GM12878 (cell line): ENCODE measurements around the gene SLC4A9. TPM values are rescaled to one million over a fixed set of nuclear protein-coding genes. Genes with fewer than 3 reads are reported as not detected.

Experiments
- ATAC-seq: fragments of 200-7000 bp; cut with Tn5 transposase; 3 replicates; pipeline ENCODE4 v1.9.1; 2020; ENCODE audit warnings: mild to moderate bottlenecking, moderate library complexity
- BruUV-seq: library from RNA; stranded (reverse); fragments of 400-500 nt; replicated peaks from 2 replicates; lab custom pipeline; 2021; lab: Mats Ljungman, UMichigan
- CTCF ChIA-PET: fragments of 300-600 bp; sonication (Branson Sonifier 250); formaldehyde crosslinking; extraction: SDS; loops from one replicate; lab custom pipeline; 2021; ENCODE audit warnings: inconsistent platforms; lab: Yijun Ruan, JAX
- POLR2A ChIA-PET: fragments of 350-600 bp; formaldehyde crosslinking; extraction: SDS; loops from one replicate; lab custom pipeline; 2021; ENCODE audit warnings: inconsistent platforms; lab: Charles Lee
- RAD21 ChIA-PET: fragments of 300-600 bp; sonication (Branson Sonifier 250); formaldehyde crosslinking; loops from one replicate; lab custom pipeline; 2023; ENCODE audit warnings: antibody characterized with exemption; ENCODE audit not compliant: unreplicated experiment; lab: Charles Lee
- SMC1A ChIA-PET: fragments of 300-600 bp; sonication (Branson Sonifier 250); formaldehyde crosslinking; loops from one replicate; lab custom pipeline; 2023; ENCODE audit not compliant: unreplicated experiment, uncharacterized antibody; lab: Charles Lee
- DNase-seq: peaks from one replicate; pipeline ENCODE4 v3.0.0-alpha.2; 2011; ENCODE audit warnings: low read depth, low spot score
- FAIRE-seq: peaks from 3 replicates; lab custom pipeline; 2011; peaks lifted over from hg19 to GRCh38; lab: Jason Lieb, UNC
- H2AFZ ChIP-seq: 2 replicates; pipeline ENCODE4 v1.6.0; 2011; ENCODE audit warnings: low read depth, low read length, control low read depth; ENCODE audit not compliant: control insufficient read depth
- H3K27ac ChIP-seq: 2 replicates; pipeline ENCODE4 v1.5.1; 2011; ENCODE audit warnings: control low read depth; ENCODE audit not compliant: control insufficient read depth, insufficient read depth
- H3K27me3 ChIP-seq, 2 experiments: replicated peaks in 1 of 2; 2 replicates each; pipeline versions ENCODE4 v1.6.0 to v1.6.1; 2011; ENCODE audit warnings: low read length in 1 of 2; ENCODE audit not compliant: control insufficient read depth in 2 of 2, insufficient read depth in 2 of 2
- H3K36me3 ChIP-seq, 2 experiments: 2 replicates each; pipeline ENCODE4 v1.5.1; 2011; ENCODE audit warnings: low read length in 1 of 2; ENCODE audit not compliant: control insufficient read depth in 2 of 2, insufficient read depth in 2 of 2
- H3K4me1 ChIP-seq: 2 replicates; pipeline ENCODE4 v1.6.1; 2011; ENCODE audit warnings: mild to moderate bottlenecking, low read length, moderate library complexity, mixed read lengths; ENCODE audit not compliant: control insufficient read depth, insufficient read depth
- H3K4me2 ChIP-seq: 2 replicates; pipeline ENCODE4 v1.6.0; 2011; ENCODE audit warnings: control low read depth; ENCODE audit not compliant: control insufficient read depth, insufficient read depth
- H3K4me3 ChIP-seq: fragments of 200-600 bp; sonication (generic); 2 replicates; pipeline ENCODE4 v1.5.1; 2016
- H3K79me2 ChIP-seq: 2 replicates; pipeline ENCODE4 v1.6.0; 2011; ENCODE audit warnings: low read length; ENCODE audit not compliant: control insufficient read depth, insufficient read depth
- H3K9ac ChIP-seq: 2 replicates; pipeline ENCODE4 v1.8.0; 2011; ENCODE audit warnings: low read length, control low read depth, mixed read lengths; ENCODE audit not compliant: control insufficient read depth, insufficient read depth
- H3K9me3 ChIP-seq: replicated peaks from 3 replicates; pipeline ENCODE4 v1.5.1; 2011; ENCODE audit warnings: mild to moderate bottlenecking, low read length; ENCODE audit not compliant: control insufficient read depth, insufficient read depth
- H4K20me1 ChIP-seq: 2 replicates; pipeline ENCODE4 v1.6.0; 2011; ENCODE audit not compliant: control insufficient read depth, insufficient read depth
- ASH2L ChIP-seq: fragments of 300-600, 200-600 bp; sonication (generic); IDR thresholded peaks from 2 replicates; pipeline ENCODE4 v1.6.1; 2017; ENCODE audit warnings: low read depth, mild to moderate bottlenecking, borderline replicate concordance
- BCL11A ChIP-seq: IDR thresholded peaks from 2 replicates; pipeline ENCODE4 v1.6.1; 2011; ENCODE audit warnings: low read depth, low read length
- E2F8 ChIP-seq: fragments of 450-650 bp; IDR thresholded peaks from 2 replicates; pipeline ENCODE4 v1.6.1; 2018; ENCODE audit warnings: mild to moderate bottlenecking, low read depth, moderate library complexity; ENCODE audit not compliant: partially characterized antibody
- FOXK2 ChIP-seq: fragments of 450-650 bp; IDR thresholded peaks from 2 replicates; pipeline ENCODE4 v1.6.1; 2017; ENCODE audit warnings: mild to moderate bottlenecking, moderate library complexity
- MEF2A ChIP-seq: IDR thresholded peaks from 2 replicates; pipeline ENCODE4 v1.6.1; 2011; ENCODE audit warnings: low read depth, mild to moderate bottlenecking, low read length, moderate library complexity; ENCODE audit not compliant: insufficient read depth
- NR2C1 ChIP-seq: fragments of 450-650 bp; IDR thresholded peaks from 2 replicates; pipeline ENCODE4 v1.6.1; 2017; ENCODE audit warnings: antibody characterized with exemption, mild to moderate bottlenecking, moderate library complexity
- POLR2AphosphoS2 ChIP-seq: IDR thresholded peaks from 2 replicates; pipeline ENCODE4 v1.6.1; 2011; ENCODE audit warnings: low read depth, mild to moderate bottlenecking, low read length, improper control_type of control experiment, moderate library complexity
- SMAD1 ChIP-seq: fragments of 450-650 bp; IDR thresholded peaks from 2 replicates; pipeline ENCODE4 v1.6.1; 2018; ENCODE audit warnings: mild to moderate bottlenecking, low read depth; ENCODE audit not compliant: partially characterized antibody
- SPI1 ChIP-seq: IDR thresholded peaks from 2 replicates; pipeline ENCODE4 v1.6.1; 2011; ENCODE audit warnings: low read depth, mild to moderate bottlenecking, low read length, moderate library complexity, borderline replicate concordance; ENCODE audit not compliant: insufficient read depth
- STAT1 ChIP-seq: fragments of 450-650 bp; conservative IDR thresholded peaks from 2 replicates; pipeline ENCODE4 v1.6.1; 2014; ENCODE audit warnings: antibody characterized with exemption, mild to moderate bottlenecking
- ZNF207 ChIP-seq: fragments of 450-650 bp; IDR thresholded peaks from 2 replicates; pipeline ENCODE4 v1.6.1; 2014; ENCODE audit warnings: antibody characterized with exemption, mild to moderate bottlenecking, borderline replicate concordance
- ZSCAN29 ChIP-seq: fragments of 450-650 bp; IDR thresholded peaks from 2 replicates; pipeline ENCODE4 v1.6.1; 2017; ENCODE audit warnings: mild to moderate bottlenecking, moderate library complexity
- WGBS: methylation state at CpG from one replicate; pipeline ENCODE4 v1.1.6; 2016; ENCODE audit warnings: low lambda C conversion rate; ENCODE audit not compliant: insufficient replicate concordance, insufficient coverage; ENCODE audit errors: missing lambda C conversion rate; 5-methylcytosine and 5-hydroxymethylcytosine counted together
- in situ Hi-C: fragments of 300-500 bp; cut with MboI; formaldehyde crosslinking; loops from 9 replicates; pipeline ENCODE4 v1.14.3; 2018; ENCODE audit warnings: mixed read lengths
- intact Hi-C: fragments of 100-400 bp; cut with micrococcal nuclease; formaldehyde crosslinking; loops from one replicate; pipeline ENCODE4 v1.14.2; 2022; ENCODE audit not compliant: unreplicated experiment
- polyA plus RNA-seq, 11 experiments: library from polyadenylated mRNA; depleted of rRNA in 4 of 11; unstranded in 6 of 11; stranded (reverse) in 5 of 11; fragments of >200 nt; fragmentation: Nextera tagmentation in 4 of 11; fragmentation: Illumina TruSeq in 1 of 11; extraction: Ambion mirVana in 4 of 11; extraction: Trizol in 1 of 11; gene quantifications; 1 replicate in 1 of 11; 2 replicates in 10 of 11; pipeline versions ENCODE4 v1.2.1 to v1.2.3, GENCODE V29; 2011 to 2016; ENCODE audit warnings: inconsistent platforms in 2 of 11, missing spikeins in 2 of 11, low read depth in 1 of 11
- total RNA-seq, 4 experiments: library from RNA; depleted of rRNA in 3 of 4; stranded (reverse); fragments of >200 nt in 3 of 4; fragmentation: Illumina TruSeq in 1 of 4; extraction: Trizol in 1 of 4; gene quantifications; 2 replicates each; pipeline versions ENCODE4 v1.2.1 to v1.2.3, GENCODE V29; 2013 to 2021

Gene SLC4A9
- total and polyA plus RNA-seq, 10 of the 15 experiments (the other 5 are each of a cell fraction or from before 2014, with no cell fraction given) = 0.03 to 0.05 (median 0.05) TPM; not detected in 7

DNA sequence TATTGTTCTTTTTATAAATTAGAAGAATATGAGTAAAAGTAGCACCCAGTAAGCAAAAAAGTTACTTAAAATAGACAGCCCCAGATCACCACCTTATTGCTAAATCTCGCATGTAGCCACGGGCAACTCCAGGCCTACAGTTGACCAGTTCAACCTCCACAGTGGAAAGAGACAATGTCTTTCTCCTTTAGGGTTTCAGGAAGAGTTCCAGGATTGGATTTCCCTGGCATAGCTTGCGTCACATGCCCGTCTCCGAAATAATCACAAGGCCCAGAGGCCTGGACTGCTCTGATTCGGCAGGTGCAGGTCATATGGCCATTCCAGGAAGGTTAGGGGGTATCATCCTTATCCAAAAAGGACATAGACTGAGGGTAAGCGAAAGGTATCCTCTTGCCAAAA is 47.2 kb upstream of the SLC4A9 start:
- in situ Hi-C loops (no loop called here), intact Hi-C loops (no loop called here)
- POLR2A ChIA-PET = no interaction called here
- Histone ChIP-seq H3K9ac (no peak overlapping the region), H3K27ac (no peak overlapping the region)
- 69% methylated on average over 7 of the region's 7 CpGs for WGBS
- TF ChIP-seq POLR2AphosphoS2 = no peak
- TF ChIP-seq, all 136 proteins: peak for 0
- Histone ChIP-seq H3K4me1 (no peaks in the 10 kb centered on the region), H3K4me3 (no peak overlapping the region), H4K20me1 (no peaks in the 10 kb centered on the region), H3K36me3 (no peaks in the 10 kb centered on the region), H3K9me3 (no peaks in the 10 kb centered on the region), H3K27me3 (no peaks in the 10 kb centered on the region), H3K4me2 (no peak overlapping the region), H3K79me2 (no peaks in the 10 kb centered on the region), H2AFZ (no peak overlapping the region)
- CTCF ChIA-PET = interaction anchor here (1.1 to 1.3 kb wide), 2 partner anchors 34 to 50 kb away, joined by 3 read pairs; no protein-coding TSS in a partner anchor
- RAD21 ChIA-PET = no interaction called here
- BruUV-seq = no TSS peak
- SMC1A ChIA-PET = no interaction called here
- ATAC-seq (no peak), FAIRE-seq (no peak), DNase-seq (no peak)

DNA sequence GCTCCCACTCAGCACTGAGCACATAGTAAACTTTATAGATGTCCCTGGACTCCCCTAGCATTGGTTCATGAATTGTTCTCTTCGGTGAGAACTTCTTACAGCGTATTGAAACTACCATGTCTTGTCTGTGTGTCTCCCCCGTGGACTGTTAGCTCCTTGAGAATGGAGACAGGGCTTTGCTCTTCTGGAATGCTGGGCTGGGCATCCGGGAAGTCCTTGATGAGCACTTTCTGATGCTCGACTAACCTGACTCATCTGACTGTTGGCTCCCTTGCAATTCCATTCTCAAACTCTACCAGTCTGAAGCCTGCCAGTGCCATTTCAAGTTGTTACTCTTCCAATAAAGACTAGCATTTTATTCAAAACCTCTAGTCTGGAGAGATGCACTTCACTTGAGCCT is 42.1 kb upstream of the SLC4A9 start:
- SMC1A ChIA-PET = interaction anchor here (1.0 kb wide), 2 partner anchors 11 to 91 kb away, joined by 3 to 4 read pairs; no protein-coding TSS in a partner anchor
- CTCF ChIA-PET = interaction anchor here (1.0 kb wide), 1 partner anchor 34 kb away, joined by 4 read pairs; no protein-coding TSS in a partner anchor
- 76% methylated on average over 5 of the region's 5 CpGs for WGBS
- RAD21 ChIA-PET = no interaction called here
- BruUV-seq = no TSS peak
- POLR2A ChIA-PET = interaction anchor here (0.5 to 0.8 kb wide), 2 partner anchors 35 to 229 kb away, joined by 3 to 4 read pairs; no protein-coding TSS in a partner anchor
- Histone ChIP-seq H3K4me3 (no peak overlapping the region), H4K20me1 (no peaks in the 10 kb centered on the region), H3K4me2 (no peak overlapping the region), H3K27ac (no peak overlapping the region), H3K4me1 (no peaks in the 10 kb centered on the region), H3K27me3 (no peaks in the 10 kb centered on the region), H3K36me3 (no peaks in the 10 kb centered on the region), H2AFZ (no peak overlapping the region), H3K79me2 (no peaks in the 10 kb centered on the region), H3K9me3 (no peaks in the 10 kb centered on the region), H3K9ac (no peak overlapping the region)
- FAIRE-seq (no peak), DNase-seq (no peak), ATAC-seq (no peak)
- in situ Hi-C loops = no loop called here
- intact Hi-C loops = no loop called here
- no peak for TF ChIP-seq SMAD1
- TF ChIP-seq ZNF207 = no peak
- TF ChIP-seq BCL11A = no peak
- no peak for TF ChIP-seq FOXK2
- TF ChIP-seq MEF2A = no peak
- no peak for TF ChIP-seq ASH2L
- TF ChIP-seq STAT1 = no peak
- no peak for TF ChIP-seq ZSCAN29
- no peak for TF ChIP-seq E2F8
- TF ChIP-seq NR2C1 = no peak
- TF ChIP-seq SPI1 = no peak
